ENCODE results near the gene TUBGCP5.
A peak's percentile ranks its signal among the peaks of the same experiment; 100 is the strongest.
"Not testable (repeated sequence)": the region's sequence is repeated elsewhere in the genome, so short reads cannot be mapped to it uniquely, and the experiment has no call there.

TUBGCP5 gene

DNA sequence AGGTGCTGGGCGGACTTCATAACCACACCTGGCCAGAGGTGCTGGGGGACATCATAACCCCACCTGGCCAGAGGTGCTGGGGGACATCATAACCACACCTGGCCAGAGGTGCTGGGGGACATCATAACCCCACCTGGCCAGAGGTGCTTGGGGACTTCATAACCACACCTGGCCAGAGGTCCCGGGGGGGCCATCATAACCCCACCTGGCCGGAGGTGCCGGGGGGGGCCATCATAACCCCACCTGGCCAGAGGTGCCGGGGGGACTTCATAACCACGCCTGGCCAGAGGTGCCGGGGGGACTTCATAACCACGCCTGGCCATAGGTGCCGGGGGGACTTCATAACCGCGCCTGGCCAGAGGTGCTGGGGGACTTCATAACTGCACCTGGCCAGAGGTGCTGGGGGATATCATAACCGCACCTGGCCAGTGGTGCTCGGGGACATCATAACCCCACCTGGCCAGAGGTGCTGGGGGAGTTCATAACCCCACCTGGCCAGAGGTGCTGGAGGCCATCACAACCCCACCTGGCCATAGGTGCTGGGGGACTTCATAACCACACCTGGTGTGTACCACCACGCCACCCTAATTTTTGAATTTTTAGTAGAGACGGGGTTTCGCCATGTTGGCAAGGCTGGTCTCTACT lies 10.7 kb upstream of the TUBGCP5 start:
- H3K36me3 ChIP-seq, result no peaks in the 10 kb centered on the region
- TF ChIP-seq CTCF (IDR thresholded peaks at IDR 0.05; ENCODE audit: low read depth, low read length), result no peak

DNA sequence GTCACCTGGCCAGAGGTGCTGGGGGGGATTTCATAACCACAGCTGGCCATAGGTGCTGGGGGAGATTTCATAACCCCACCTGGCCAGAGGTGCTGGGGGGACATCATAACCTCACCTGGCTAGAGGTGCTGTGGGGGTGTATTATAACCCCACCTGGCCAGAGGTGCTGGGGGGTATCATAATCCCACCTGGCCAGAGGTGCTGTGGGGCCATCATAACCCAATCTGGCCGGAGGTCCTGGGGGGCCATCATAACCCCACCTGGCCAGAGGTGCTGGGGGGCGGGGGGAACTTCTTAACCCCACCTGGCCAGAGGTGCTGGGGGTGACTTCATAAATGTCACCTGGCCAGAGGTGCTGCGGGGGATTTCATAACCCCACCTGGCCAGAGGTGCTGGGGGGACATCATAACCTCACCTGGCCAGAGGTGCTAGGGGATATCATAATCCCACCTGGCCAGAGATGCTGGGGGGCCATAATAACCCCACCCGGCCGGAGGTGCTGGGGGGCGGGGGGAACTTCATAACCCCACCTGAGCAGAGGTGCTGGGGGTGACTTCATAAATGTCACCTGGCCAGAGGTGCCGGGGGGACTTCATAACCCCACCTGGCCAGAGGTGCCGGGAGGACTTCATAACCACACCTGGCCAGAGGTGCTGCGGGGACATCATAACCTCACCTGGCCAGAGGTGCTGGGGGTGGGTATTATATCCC lies 9.4 kb upstream of the TUBGCP5 start:
- H3K4me3 ChIP-seq (ENCODE audit: low read depth, low read length); DNase-seq; H3K27me3 ChIP-seq (ENCODE audit: insufficient read depth, low read depth, severe bottlenecking): not testable (repeated sequence)

More for the DNA sequence above, 10.7 kb upstream of the TUBGCP5 start:
- Histone ChIP-seq H3K27me3 (ENCODE audit: insufficient read depth, low read depth, severe bottlenecking) (peaks cover 10% of the 10 kb centered on the region), H3K4me3 (ENCODE audit: low read depth, low read length) (no peak overlapping the region), H3K9me3 (ENCODE audit: severe bottlenecking) (no peaks in the 10 kb centered on the region), H3K27ac (no peak overlapping the region)
- no peak for DNase-seq

GRCh38 chr15:23043987-23044386 lies 4.6 kb upstream of the TUBGCP5 start:
- not testable (repeated sequence) for H3K9me3 ChIP-seq (ENCODE audit: severe bottlenecking); H3K27ac ChIP-seq; H3K4me3 ChIP-seq (ENCODE audit: low read depth, low read length); DNase-seq; H3K36me3 ChIP-seq; H3K27me3 ChIP-seq (ENCODE audit: insufficient read depth, low read depth, severe bottlenecking)

More for the DNA sequence above, 9.4 kb upstream of the TUBGCP5 start:
- H3K36me3 ChIP-seq; H3K27ac ChIP-seq; H3K9me3 ChIP-seq (ENCODE audit: severe bottlenecking): not testable (repeated sequence)

DNA sequence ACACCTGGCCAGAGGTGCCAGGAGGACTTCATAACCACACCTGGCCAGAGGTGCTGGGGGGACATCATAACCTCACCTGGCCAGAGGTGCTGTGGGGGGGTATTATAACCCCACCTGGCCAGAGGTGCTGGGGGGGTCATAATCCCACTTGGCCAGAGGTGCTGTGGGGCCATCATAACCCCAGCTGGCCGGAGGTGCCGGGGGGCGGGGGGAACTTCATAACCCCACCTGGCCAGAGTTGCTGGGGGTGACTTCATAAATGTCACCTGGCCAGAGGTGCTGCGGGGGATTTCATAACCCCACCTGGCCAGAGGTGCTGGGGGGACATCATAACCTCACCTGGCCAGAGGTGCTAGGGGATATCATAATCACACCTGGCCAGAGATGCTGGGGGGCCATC lies 4.2 kb upstream of the TUBGCP5 start:
- H3K27me3 ChIP-seq (ENCODE audit: insufficient read depth, low read depth, severe bottlenecking); DNase-seq; H3K27ac ChIP-seq; H3K9me3 ChIP-seq (ENCODE audit: severe bottlenecking); H3K4me3 ChIP-seq (ENCODE audit: low read depth, low read length); H3K36me3 ChIP-seq: not testable (repeated sequence)

GRCh38 chr15:23041736-23042135 lies 2.4 kb upstream of the TUBGCP5 start:
- not testable (repeated sequence) for DNase-seq; H3K4me3 ChIP-seq (ENCODE audit: low read depth, low read length); H3K27ac ChIP-seq

GRCh38 chr15:23039917-23040281 lies 530 bp upstream of the TUBGCP5 start:
- H3K36me3 ChIP-seq, result peaks cover 8% of the 10 kb centered on the region
- DNase-seq, result no peak
- TF ChIP-seq CTCF (IDR thresholded peaks at IDR 0.05; ENCODE audit: low read depth, low read length), result no peak
- no peaks in the 10 kb centered on the region for H3K9me3 ChIP-seq (ENCODE audit: severe bottlenecking)
- no peaks in the 10 kb centered on the region for H3K27me3 ChIP-seq (ENCODE audit: insufficient read depth, low read depth, severe bottlenecking)
- H3K4me3 ChIP-seq (ENCODE audit: low read depth, low read length), result peak overlapping the region; percentile 63
- H3K27ac ChIP-seq, result peak overlapping the region; percentile 88

More at GRCh38 chr15:23041736-23042135, 2.4 kb upstream of the TUBGCP5 start:
- not testable (repeated sequence) for H3K9me3 ChIP-seq (ENCODE audit: severe bottlenecking); H3K27me3 ChIP-seq (ENCODE audit: insufficient read depth, low read depth, severe bottlenecking); H3K36me3 ChIP-seq

DNA sequence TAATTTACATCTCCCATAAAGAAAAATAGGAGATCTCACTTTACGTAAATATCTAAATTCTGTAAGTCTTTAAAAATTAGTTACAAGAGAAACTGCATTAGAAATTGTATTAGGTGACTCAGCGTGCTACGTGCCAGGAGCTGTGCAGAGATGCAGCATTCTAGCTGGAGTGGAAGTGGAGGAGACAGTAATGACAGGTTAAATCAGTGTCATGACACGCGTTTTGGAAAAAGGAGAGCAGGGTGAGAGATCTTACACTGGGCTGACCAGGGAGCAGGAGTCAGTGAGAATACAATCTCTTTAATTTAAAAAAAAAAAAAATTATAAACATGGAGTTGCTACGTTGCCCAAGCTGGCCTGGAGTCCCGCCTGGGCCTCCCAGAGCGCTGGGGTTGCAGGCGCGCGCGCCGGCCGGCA lies 635 bp downstream of the TUBGCP5 start:
- Histone ChIP-seq H3K27ac (peak overlapping the region; percentile 88), H3K27me3 (ENCODE audit: insufficient read depth, low read depth, severe bottlenecking) (no peaks in the 10 kb centered on the region), H3K36me3 (peaks cover 12% of the 10 kb centered on the region), H3K9me3 (ENCODE audit: severe bottlenecking) (no peaks in the 10 kb centered on the region), H3K4me3 (ENCODE audit: low read depth, low read length) (peak overlapping the region; percentile 63)
- no peak for DNase-seq
- no peak for TF ChIP-seq CTCF (IDR thresholded peaks at IDR 0.05; ENCODE audit: low read depth, low read length)

Measured in WERI-Rb-1 (cell line).